ENCODE results near the gene STAU1.

DNA sequence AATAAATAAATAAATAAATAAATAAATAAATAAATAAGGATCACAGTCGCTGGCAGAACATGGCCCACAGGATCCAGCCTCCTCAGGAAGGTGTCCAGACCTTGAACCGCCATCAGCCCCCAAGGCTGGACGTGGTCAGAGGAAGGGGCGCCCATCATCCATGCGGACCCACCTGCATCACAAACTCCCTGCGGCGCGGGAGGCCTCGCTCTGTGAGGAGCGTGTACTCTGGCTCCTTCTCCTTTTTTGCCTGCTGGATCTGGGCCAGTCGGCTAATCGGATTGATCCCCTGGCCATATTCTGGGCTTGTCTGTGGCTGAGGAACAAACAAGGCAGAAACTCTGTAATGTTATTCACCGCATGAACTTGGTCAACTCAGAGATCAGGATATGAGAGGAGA lies 65.2 kb downstream of the STAU1 start:
- TF ChIP-seq, protein P1, sequence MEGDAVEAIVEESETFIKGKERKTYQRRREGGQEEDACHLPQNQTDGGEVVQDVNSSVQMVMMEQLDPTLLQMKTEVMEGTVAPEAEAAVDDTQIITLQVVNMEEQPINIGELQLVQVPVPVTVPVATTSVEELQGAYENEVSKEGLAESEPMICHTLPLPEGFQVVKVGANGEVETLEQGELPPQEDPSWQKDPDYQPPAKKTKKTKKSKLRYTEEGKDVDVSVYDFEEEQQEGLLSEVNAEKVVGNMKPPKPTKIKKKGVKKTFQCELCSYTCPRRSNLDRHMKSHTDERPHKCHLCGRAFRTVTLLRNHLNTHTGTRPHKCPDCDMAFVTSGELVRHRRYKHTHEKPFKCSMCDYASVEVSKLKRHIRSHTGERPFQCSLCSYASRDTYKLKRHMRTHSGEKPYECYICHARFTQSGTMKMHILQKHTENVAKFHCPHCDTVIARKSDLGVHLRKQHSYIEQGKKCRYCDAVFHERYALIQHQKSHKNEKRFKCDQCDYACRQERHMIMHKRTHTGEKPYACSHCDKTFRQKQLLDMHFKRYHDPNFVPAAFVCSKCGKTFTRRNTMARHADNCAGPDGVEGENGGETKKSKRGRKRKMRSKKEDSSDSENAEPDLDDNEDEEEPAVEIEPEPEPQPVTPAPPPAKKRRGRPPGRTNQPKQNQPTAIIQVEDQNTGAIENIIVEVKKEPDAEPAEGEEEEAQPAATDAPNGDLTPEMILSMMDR (IDR thresholded peaks at IDR 0.05; ENCODE audit: insufficient read depth, low read length) = no peak
- TF ChIP-seq, protein P2, sequence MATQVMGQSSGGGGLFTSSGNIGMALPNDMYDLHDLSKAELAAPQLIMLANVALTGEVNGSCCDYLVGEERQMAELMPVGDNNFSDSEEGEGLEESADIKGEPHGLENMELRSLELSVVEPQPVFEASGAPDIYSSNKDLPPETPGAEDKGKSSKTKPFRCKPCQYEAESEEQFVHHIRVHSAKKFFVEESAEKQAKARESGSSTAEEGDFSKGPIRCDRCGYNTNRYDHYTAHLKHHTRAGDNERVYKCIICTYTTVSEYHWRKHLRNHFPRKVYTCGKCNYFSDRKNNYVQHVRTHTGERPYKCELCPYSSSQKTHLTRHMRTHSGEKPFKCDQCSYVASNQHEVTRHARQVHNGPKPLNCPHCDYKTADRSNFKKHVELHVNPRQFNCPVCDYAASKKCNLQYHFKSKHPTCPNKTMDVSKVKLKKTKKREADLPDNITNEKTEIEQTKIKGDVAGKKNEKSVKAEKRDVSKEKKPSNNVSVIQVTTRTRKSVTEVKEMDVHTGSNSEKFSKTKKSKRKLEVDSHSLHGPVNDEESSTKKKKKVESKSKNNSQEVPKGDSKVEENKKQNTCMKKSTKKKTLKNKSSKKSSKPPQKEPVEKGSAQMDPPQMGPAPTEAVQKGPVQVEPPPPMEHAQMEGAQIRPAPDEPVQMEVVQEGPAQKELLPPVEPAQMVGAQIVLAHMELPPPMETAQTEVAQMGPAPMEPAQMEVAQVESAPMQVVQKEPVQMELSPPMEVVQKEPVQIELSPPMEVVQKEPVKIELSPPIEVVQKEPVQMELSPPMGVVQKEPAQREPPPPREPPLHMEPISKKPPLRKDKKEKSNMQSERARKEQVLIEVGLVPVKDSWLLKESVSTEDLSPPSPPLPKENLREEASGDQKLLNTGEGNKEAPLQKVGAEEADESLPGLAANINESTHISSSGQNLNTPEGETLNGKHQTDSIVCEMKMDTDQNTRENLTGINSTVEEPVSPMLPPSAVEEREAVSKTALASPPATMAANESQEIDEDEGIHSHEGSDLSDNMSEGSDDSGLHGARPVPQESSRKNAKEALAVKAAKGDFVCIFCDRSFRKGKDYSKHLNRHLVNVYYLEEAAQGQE (IDR thresholded peaks at IDR 0.05; ENCODE audit: insufficient replicate concordance, low read depth) = no peak
- TF ChIP-seq POLR2AphosphoS5 (IDR thresholded peaks at IDR 0.05; ENCODE audit: low read depth) = no peak

All from HL-60 (cell line).